ENCODE results near the gene TAPT1. TPM values are rescaled to one million over a fixed set of nuclear protein-coding genes. Genes with fewer than 3 reads are reported as not detected.

Gene TAPT1
- total RNA-seq, 1 experiment from 2014 or later, result 11.1 TPM

- no peak overlapping the region for H2BK5ac ChIP-seq (ENCODE audit: insufficient read length, low read length)
- no peak overlapping the region for H2AFZ ChIP-seq (ENCODE audit: low read length)
- peaks cover 0 to 9% of the 10 kb centered on the region in 2 experiments; a peak in 2 of 4 replicates for H3K4me1 Mint-ChIP-seq
- no peak overlapping the region for H2AK5ac ChIP-seq (ENCODE audit: insufficient read length, low read length)
- no peak overlapping the region for H2BK12ac ChIP-seq (ENCODE audit: insufficient read length, low read depth, low read length)
- no peak overlapping the region for H4K91ac ChIP-seq (ENCODE audit: insufficient read length, low read depth, low read length)
- no peak overlapping the region for H3K14ac ChIP-seq (ENCODE audit: insufficient read depth, low read length)
- no peak overlapping the region for H3K56ac ChIP-seq (ENCODE audit: insufficient read length, low read depth, low read length)
- no peak for TF ChIP-seq CTCF (conservative IDR thresholded peaks at IDR 0.05)
- no peaks in the 10 kb centered on the region for H3K27me3 ChIP-seq (ENCODE audit: insufficient read depth, low read length)
- no peak overlapping the region for H4K8ac ChIP-seq (replicated peaks; ENCODE audit: insufficient read length, low read depth, low read length)
- no peak overlapping the region for H2BK120ac ChIP-seq (ENCODE audit: low read depth, low read length, poor library complexity, severe bottlenecking)
- H3K4me3 Mint-ChIP-seq, result no peak overlapping the region
- no peak overlapping the region for H3K27ac Mint-ChIP-seq
- no peak overlapping the region for H3K23ac ChIP-seq (ENCODE audit: insufficient read length, low read depth, low read length)
- no peak overlapping the region for H3K9ac ChIP-seq (ENCODE audit: extremely low read depth, insufficient read length, low read length)
- H3K79me2 ChIP-seq (ENCODE audit: insufficient read depth, low read length), result no peaks in the 10 kb centered on the region
- no peaks in the 10 kb centered on the region for H3K27me3 Mint-ChIP-seq (ENCODE audit: low read depth)
- H3K4me1 ChIP-seq (ENCODE audit: insufficient read depth, low read length), result no peaks in the 10 kb centered on the region
- no peaks in the 10 kb centered on the region for H3K23me2 ChIP-seq (ENCODE audit: insufficient read length, low read depth, low read length, poor library complexity, severe bottlenecking)
- H4K20me1 ChIP-seq (ENCODE audit: control insufficient read depth, insufficient read depth, insufficient read length), result no peaks in the 10 kb centered on the region
- H3K79me1 ChIP-seq (ENCODE audit: insufficient read depth, low read depth, low read length, poor library complexity, severe bottlenecking), result no peaks in the 10 kb centered on the region
- H3K27ac ChIP-seq (ENCODE audit: insufficient read length, low read depth, low read length), result no peak overlapping the region
- no peak overlapping the region for H2BK20ac ChIP-seq (ENCODE audit: low read depth, low read length, poor library complexity, severe bottlenecking)
- WGBS (ENCODE audit: extremely low coverage, insufficient read length, low lambda C conversion rate), result no CpG with 5 or more reads among the region's 1 CpG
- peaks cover under 1 to 2% of the 10 kb centered on the region in 2 experiments; a peak in 3 of 5 replicates for H3K9me3 Mint-ChIP-seq
- no peak overlapping the region for H3K4ac ChIP-seq (ENCODE audit: low read depth, low read length)
- no peak overlapping the region for H4K5ac ChIP-seq (ENCODE audit: insufficient read length, low read depth, low read length)
- H3K18ac ChIP-seq (ENCODE audit: insufficient read length, low read depth, low read length), result no peak overlapping the region
- DNase-seq, result no peak
- H3K36me3 Mint-ChIP-seq (ENCODE audit: insufficient read depth in 1 of 3, low read depth in 3 of 3), result peaks cover 0 to 3% (median 0%) of the 10 kb centered on the region in 3 experiments; a peak in 2 of 7 replicates
- no peak overlapping the region for H3T11ph ChIP-seq (ENCODE audit: low read length)
- no peaks in the 10 kb centered on the region for H3K9me3 ChIP-seq (ENCODE audit: control insufficient read depth, low read depth, low read length)
- H2BK15ac ChIP-seq (ENCODE audit: low read depth, low read length), result no peak overlapping the region
- no peak overlapping the region for H3K4me2 ChIP-seq (ENCODE audit: insufficient read depth, insufficient read length, low read length)
Measured at GRCh38 chr4:16129336-16129735, 96.9 kb downstream of the TAPT1 start.
